Vagina (tissue), 2 donors: ENCODE data around the gene COBL. TPM values are rescaled to one million over a fixed set of nuclear protein-coding genes. Genes with fewer than 3 reads are reported as not detected.

Source experiments
- DNase-seq, 2 donors: peaks; one replicate each; pipeline ENCODE4 v3.0.0-alpha.2; 2017; ENCODE audit errors: extremely low spot score in 2 of 2
- H3K27ac ChIP-seq: fragments of 200-600 bp; sonication (generic); one replicate; pipeline ENCODE4 v1.5.1; 2019
- H3K27me3 ChIP-seq: fragments of 200-600 bp; sonication (generic); one replicate; pipeline ENCODE4 v1.5.1; 2019
- H3K36me3 ChIP-seq, 2 donors: fragments of 200-600 bp; sonication (generic); one replicate each; pipeline ENCODE4 v1.5.1; 2017 to 2019
- H3K4me1 ChIP-seq: fragments of 200-600 bp; sonication (generic); one replicate; pipeline ENCODE4 v1.5.1; 2019
- H3K4me3 ChIP-seq, 2 donors: fragments of 200-600 bp; sonication (generic); 1 replicate in 1 of 2; 2 replicates in 1 of 2; pipeline ENCODE4 v1.5.1; 2016 to 2019
- H3K9me3 ChIP-seq: fragments of 200-600 bp; sonication (generic); one replicate; pipeline ENCODE4 v1.5.1; 2019
- CTCF ChIP-seq, 3 experiments: fragments of 450-650 bp in 2 of 3; fragments of 200-600 bp in 1 of 3; sonication (generic) in 1 of 3; IDR thresholded peaks; one replicate each; pipeline ENCODE4 v1.5.1; 2017 to 2019; ENCODE audit warnings: antibody characterized with exemption in 3 of 3, mild to moderate bottlenecking in 2 of 3, moderate library complexity in 2 of 3
- POLR2A ChIP-seq, 2 donors: fragments of 450-650 bp; IDR thresholded peaks; one replicate each; pipeline ENCODE4 v1.6.1; 2017; ENCODE audit warnings: antibody characterized with exemption in 2 of 2, mild to moderate bottlenecking in 2 of 2, moderate library complexity in 2 of 2
- POLR2AphosphoS5 ChIP-seq, 2 donors: sonication (generic); formaldehyde crosslinking; IDR thresholded peaks; one replicate each; pipeline ENCODE4 v1.9.0; 2017; ENCODE audit warnings: antibody characterized with exemption in 2 of 2, mild to moderate bottlenecking in 2 of 2, low read depth in 1 of 2; ENCODE audit not compliant: insufficient read depth in 1 of 2
- intact Hi-C: fragments of 100-400 bp; cut with DNase I; formaldehyde crosslinking; loops from one replicate; pipeline ENCODE4 v1.15.1; 2023
- total RNA-seq: library from RNA; depleted of rRNA; stranded (reverse); fragments of >200 nt; gene quantifications from one replicate; pipeline ENCODE4 v1.2.3, GENCODE V29; 2016

Gene COBL
- total RNA-seq, 1 donor from 2014 or later: 9.3 TPM

GRCh38 chr7:51230324-51230625 is 86.3 kb downstream of the COBL start:
- intact Hi-C loops: no loop called here
- no peak for TF ChIP-seq CTCF (IDR thresholded peaks at IDR 0.05)
- no peak for TF ChIP-seq POLR2A (IDR thresholded peaks at IDR 0.05)
- no peak for TF ChIP-seq POLR2AphosphoS5 (IDR thresholded peaks at IDR 0.05; ENCODE audit: insufficient read depth in 1 of 2, low read depth in 1 of 2)
- Histone ChIP-seq H3K36me3 (no peaks in the 10 kb centered on the region), H3K4me3 (no peak overlapping the region), H3K9me3 (no peaks in the 10 kb centered on the region), H3K4me1 (peaks cover 22% of the 10 kb centered on the region), H3K27me3 (no peaks in the 10 kb centered on the region), H3K27ac (no peak overlapping the region)
- peak in 1 of 2 donors; percentile 61 for DNase-seq

DNA sequence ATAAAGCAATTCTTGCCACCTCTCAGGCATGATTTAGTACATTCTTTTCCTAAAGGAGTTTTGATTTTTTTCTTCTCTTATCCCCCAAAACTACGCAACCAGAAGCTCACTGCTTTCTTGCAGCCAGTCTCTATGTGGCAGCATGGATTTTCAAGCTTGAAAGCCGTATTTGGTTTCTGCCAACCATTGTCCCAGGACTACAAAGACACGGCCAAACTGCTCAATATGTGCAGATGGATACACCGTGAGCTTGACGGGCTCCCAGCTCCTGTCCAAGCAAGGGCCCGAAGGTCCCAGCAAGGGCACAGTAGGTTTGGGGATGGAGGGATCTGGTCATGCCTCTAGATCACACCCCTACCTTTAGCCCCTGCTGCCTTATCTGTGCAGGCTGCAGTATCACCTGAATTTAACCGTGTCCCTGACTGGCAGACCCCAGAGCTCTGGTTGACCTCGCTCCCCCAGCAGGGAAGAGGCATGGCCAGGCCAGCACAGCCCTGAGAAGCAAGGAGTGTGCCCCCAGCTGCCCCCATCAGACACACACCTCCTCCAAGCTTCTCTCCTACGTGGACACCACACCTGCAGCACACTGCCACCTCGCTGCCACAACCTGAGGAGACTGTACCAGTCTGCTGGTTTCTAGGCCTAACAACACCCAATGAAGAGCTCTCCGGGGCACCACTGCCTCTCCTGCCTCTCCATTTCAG is 86.8 kb downstream of the COBL start:
- no peak overlapping the region for H3K27ac ChIP-seq
- no peak for TF ChIP-seq POLR2AphosphoS5 (IDR thresholded peaks at IDR 0.05; ENCODE audit: insufficient read depth in 1 of 2, low read depth in 1 of 2)
- TF ChIP-seq POLR2A (IDR thresholded peaks at IDR 0.05): no peak
- TF ChIP-seq CTCF (IDR thresholded peaks at IDR 0.05): no peak
- no peaks in the 10 kb centered on the region for H3K9me3 ChIP-seq
- intact Hi-C loops: no loop called here
- DNase-seq: peak in 1 of 2 donors; percentile 77
- no peaks in the 10 kb centered on the region for H3K36me3 ChIP-seq
- peaks cover 27% of the 10 kb centered on the region for H3K4me1 ChIP-seq
- no peaks in the 10 kb centered on the region for H3K27me3 ChIP-seq
- no peak overlapping the region for H3K4me3 ChIP-seq

DNA sequence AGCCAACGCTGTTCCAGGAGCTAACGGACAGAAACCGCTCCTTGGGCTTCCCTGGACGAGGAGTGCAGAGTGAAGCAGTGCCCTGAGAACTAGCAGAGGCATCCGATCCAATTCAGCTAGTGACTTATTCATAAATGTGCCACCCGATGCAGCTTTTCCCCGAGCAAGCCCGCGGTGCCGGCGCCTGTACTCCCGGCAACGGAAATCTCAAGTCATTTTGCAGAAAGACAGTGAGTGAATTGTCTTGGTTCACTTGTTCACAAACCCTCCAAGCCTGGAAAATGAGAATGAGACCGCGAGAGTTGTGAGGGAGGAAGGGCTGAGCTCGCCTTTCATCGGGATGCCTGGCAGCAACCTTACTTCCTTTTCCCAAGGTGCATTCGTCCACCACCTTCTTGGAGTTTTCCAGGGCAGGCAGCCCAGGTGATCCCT is 87.5 kb downstream of the COBL start:
- no peak overlapping the region for H3K27ac ChIP-seq
- H3K4me3 ChIP-seq: no peak overlapping the region

DNA sequence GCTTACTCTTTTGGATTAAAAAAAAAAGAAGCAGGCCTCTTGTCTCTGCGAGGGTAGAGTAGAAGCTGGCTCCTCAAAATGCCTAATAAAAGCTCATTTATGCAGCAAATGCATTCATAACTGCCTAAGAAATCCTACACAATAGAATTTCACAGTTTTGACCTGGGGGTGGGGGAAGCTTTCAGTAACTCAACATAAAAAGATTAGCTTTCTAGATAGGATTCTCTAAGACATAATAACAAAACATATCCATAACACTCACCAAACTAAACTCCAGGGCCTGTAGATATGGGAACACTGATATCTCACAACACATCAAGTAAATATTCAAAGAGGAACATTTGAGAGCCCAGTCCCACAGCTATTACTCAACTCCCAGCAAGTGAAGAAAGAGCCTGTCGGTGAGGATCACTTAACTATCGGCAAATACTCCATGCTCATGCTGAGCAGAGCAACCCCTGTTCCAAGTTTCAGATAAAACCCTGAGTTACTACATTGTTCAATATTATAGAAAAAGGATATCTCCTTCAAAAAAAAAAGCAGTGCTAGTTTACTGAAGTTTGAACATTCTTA is 88.1 kb downstream of the COBL start:
- no peak overlapping the region for H3K4me3 ChIP-seq

More for the DNA sequence above, 87.5 kb downstream of the COBL start:
- H3K4me1 ChIP-seq: peaks cover 27% of the 10 kb centered on the region
- no peaks in the 10 kb centered on the region for H3K9me3 ChIP-seq
- peak in 1 of 2 donors; percentile 70 for DNase-seq
- TF ChIP-seq POLR2AphosphoS5 (IDR thresholded peaks at IDR 0.05; ENCODE audit: insufficient read depth in 1 of 2, low read depth in 1 of 2) (no peak), POLR2A (IDR thresholded peaks at IDR 0.05) (no peak), CTCF (IDR thresholded peaks at IDR 0.05) (no peak)
- H3K27me3 ChIP-seq: no peaks in the 10 kb centered on the region
- intact Hi-C loops: no loop called here
- no peaks in the 10 kb centered on the region for H3K36me3 ChIP-seq

More for the DNA sequence above, 88.1 kb downstream of the COBL start:
- Histone ChIP-seq H3K36me3 (no peaks in the 10 kb centered on the region), H3K9me3 (no peaks in the 10 kb centered on the region), H3K27ac (no peak overlapping the region), H3K27me3 (no peaks in the 10 kb centered on the region), H3K4me1 (peaks cover 27% of the 10 kb centered on the region)
- TF ChIP-seq CTCF (IDR thresholded peaks at IDR 0.05) (no peak), POLR2A (IDR thresholded peaks at IDR 0.05) (no peak), POLR2AphosphoS5 (IDR thresholded peaks at IDR 0.05; ENCODE audit: insufficient read depth in 1 of 2, low read depth in 1 of 2) (no peak)
- peak in 1 of 2 donors; percentile 16 for DNase-seq
- intact Hi-C loops: no loop called here
